Measurements from ENCODE around the gene VPS37B.
A peak's percentile ranks its signal among the peaks of the same experiment; 100 is the strongest.

VPS37B gene

DNA sequence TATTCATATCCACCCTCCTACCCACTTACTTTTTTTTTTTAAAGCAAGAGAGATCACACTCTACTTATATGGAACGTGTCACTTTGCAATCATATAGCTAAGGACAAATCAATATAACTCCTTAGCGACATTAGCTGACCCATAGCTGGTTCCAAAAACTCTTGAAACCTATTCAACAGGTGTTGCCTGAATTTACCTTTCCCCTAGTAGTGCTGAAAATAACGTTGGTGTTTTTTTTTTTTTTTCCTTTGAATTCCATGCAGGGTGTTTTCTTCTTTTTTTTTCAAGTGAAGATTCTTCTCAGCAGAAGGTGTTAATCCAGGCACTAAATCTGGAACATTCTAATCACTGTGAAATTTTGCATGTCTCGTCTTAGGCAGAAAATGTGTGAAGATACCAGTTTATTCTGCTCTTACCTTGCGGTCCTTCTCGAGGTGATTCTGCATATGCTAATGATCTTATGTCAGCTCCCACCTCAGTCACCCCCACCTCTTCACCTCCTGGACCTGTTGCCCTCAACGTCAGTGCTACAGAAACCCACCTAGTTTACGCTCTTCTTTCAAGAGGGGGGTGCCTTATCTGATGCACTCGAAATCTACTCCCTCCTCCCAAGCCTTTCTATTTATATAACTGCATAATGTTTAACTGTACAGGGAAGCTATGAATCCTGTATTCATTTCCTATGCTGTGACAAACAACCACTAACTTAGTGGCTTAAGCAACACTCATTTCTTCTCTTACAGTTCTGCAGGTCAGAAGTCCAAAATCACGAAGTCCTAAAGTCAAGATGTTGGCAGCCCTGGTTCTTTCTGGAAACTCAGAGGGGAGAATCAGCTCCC is 7.1 kb upstream of the VPS37B start:
- Histone ChIP-seq H3K4me3 (replicated peaks; ENCODE audit: insufficient read depth, low read length) (no peak overlapping the region), H3K27me3 (ENCODE audit: insufficient read depth, poor library complexity, severe bottlenecking) (no peaks in the 10 kb centered on the region), H3K27ac (replicated peaks) (no peak overlapping the region)
- no peak for DNase-seq (ENCODE audit: low read depth in 1 of 2, low spot score in 1 of 2)
- no peak for TF ChIP-seq POLR2AphosphoS5 (IDR thresholded peaks at IDR 0.05; ENCODE audit: low read depth)

DNA sequence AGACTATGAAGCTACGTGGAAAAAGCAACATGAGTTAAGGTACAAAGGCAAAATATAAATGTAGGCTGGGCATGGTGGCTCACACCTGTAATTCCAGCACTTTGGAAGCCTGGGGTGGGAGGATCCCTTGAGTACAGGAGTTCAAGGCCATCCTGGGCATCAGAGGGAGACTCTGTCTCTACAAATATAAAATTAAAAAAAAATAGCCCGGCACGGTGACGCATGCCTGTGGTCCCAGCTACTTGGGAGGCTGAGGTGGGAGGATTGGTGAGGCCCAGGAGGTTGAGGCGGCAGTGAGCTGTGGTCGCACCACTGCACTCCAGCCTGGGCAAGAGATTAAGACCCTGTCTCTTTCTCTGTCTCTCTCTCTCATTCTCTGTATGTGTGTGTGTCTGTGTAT is 4.0 kb upstream of the VPS37B start:
- TF ChIP-seq POLR2AphosphoS5 (IDR thresholded peaks at IDR 0.05; ENCODE audit: low read depth): no peak
- no peak for TF ChIP-seq GABPA (IDR thresholded peaks at IDR 0.05; ENCODE audit: low read depth)
- TF ChIP-seq, protein P1, sequence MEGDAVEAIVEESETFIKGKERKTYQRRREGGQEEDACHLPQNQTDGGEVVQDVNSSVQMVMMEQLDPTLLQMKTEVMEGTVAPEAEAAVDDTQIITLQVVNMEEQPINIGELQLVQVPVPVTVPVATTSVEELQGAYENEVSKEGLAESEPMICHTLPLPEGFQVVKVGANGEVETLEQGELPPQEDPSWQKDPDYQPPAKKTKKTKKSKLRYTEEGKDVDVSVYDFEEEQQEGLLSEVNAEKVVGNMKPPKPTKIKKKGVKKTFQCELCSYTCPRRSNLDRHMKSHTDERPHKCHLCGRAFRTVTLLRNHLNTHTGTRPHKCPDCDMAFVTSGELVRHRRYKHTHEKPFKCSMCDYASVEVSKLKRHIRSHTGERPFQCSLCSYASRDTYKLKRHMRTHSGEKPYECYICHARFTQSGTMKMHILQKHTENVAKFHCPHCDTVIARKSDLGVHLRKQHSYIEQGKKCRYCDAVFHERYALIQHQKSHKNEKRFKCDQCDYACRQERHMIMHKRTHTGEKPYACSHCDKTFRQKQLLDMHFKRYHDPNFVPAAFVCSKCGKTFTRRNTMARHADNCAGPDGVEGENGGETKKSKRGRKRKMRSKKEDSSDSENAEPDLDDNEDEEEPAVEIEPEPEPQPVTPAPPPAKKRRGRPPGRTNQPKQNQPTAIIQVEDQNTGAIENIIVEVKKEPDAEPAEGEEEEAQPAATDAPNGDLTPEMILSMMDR (IDR thresholded peaks at IDR 0.05; ENCODE audit: insufficient read depth, low read length): no peak
- no peak for TF ChIP-seq SPI1 (IDR thresholded peaks at IDR 0.05; ENCODE audit: borderline replicate concordance, low read depth)
- Histone ChIP-seq H3K4me3 (replicated peaks; ENCODE audit: insufficient read depth, low read length) (no peak overlapping the region), H3K27ac (replicated peaks) (no peak overlapping the region), H3K27me3 (ENCODE audit: insufficient read depth, poor library complexity, severe bottlenecking) (no peaks in the 10 kb centered on the region)
- no peak for DNase-seq (ENCODE audit: low read depth in 1 of 2, low spot score in 1 of 2)

DNA sequence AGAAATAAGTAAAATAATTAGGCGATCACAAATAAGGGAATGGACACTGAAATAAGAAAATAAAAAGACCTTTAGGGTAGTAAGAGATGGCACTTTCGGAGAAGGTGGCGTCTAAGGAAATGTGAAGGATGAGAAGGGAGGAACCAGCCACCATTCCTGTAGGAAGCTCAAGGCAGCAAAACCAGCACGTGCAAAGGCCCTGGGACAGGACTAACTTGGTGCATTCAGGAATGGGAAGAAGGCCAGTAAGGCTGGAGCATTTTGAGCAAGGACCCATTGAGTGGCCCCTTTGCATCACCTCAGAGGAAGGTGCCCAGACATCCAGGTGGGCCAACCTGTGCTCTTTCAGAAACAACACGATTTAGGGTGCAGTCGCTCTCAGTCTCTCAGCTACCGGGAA is 738 bp upstream of the VPS37B start:
- Histone ChIP-seq H3K27me3 (ENCODE audit: insufficient read depth, poor library complexity, severe bottlenecking) (no peaks in the 10 kb centered on the region), H3K27ac (replicated peaks) (no peak overlapping the region), H3K4me3 (replicated peaks; ENCODE audit: insufficient read depth, low read length) (no peak overlapping the region)
- no peak for TF ChIP-seq GABPA (IDR thresholded peaks at IDR 0.05; ENCODE audit: low read depth)
- TF ChIP-seq, protein P1 (IDR thresholded peaks at IDR 0.05; ENCODE audit: insufficient read depth, low read length): no peak
- TF ChIP-seq POLR2AphosphoS5 (IDR thresholded peaks at IDR 0.05; ENCODE audit: low read depth): no peak
- TF ChIP-seq SPI1 (IDR thresholded peaks at IDR 0.05; ENCODE audit: borderline replicate concordance, low read depth): no peak
- TF ChIP-seq, protein P2, sequence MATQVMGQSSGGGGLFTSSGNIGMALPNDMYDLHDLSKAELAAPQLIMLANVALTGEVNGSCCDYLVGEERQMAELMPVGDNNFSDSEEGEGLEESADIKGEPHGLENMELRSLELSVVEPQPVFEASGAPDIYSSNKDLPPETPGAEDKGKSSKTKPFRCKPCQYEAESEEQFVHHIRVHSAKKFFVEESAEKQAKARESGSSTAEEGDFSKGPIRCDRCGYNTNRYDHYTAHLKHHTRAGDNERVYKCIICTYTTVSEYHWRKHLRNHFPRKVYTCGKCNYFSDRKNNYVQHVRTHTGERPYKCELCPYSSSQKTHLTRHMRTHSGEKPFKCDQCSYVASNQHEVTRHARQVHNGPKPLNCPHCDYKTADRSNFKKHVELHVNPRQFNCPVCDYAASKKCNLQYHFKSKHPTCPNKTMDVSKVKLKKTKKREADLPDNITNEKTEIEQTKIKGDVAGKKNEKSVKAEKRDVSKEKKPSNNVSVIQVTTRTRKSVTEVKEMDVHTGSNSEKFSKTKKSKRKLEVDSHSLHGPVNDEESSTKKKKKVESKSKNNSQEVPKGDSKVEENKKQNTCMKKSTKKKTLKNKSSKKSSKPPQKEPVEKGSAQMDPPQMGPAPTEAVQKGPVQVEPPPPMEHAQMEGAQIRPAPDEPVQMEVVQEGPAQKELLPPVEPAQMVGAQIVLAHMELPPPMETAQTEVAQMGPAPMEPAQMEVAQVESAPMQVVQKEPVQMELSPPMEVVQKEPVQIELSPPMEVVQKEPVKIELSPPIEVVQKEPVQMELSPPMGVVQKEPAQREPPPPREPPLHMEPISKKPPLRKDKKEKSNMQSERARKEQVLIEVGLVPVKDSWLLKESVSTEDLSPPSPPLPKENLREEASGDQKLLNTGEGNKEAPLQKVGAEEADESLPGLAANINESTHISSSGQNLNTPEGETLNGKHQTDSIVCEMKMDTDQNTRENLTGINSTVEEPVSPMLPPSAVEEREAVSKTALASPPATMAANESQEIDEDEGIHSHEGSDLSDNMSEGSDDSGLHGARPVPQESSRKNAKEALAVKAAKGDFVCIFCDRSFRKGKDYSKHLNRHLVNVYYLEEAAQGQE (IDR thresholded peaks at IDR 0.05; ENCODE audit: insufficient replicate concordance, low read depth): no peak
- DNase-seq (ENCODE audit: low read depth in 1 of 2, low spot score in 1 of 2): no peak

DNA sequence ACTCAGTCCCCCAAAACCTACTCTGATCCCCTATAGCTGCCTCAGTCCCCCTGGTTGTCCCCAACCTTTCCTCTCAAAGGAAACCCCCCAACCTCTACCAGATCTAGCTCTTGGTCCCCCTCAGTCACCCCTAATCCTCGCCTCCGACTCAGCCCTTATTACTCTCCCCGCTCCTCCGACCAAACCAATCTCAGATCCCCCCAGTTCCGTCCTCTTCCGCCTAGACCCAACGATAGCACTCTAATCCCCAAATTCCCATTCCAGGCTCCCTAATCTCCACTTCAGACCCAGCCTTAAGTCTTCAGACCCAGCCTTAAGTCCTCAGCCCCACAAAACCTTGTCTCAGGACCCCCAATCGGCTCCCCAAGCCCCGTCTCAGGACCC is 612 bp downstream of the VPS37B start:
- H3K27me3 ChIP-seq (ENCODE audit: insufficient read depth, poor library complexity, severe bottlenecking): no peaks in the 10 kb centered on the region
- H3K4me3 ChIP-seq (replicated peaks; ENCODE audit: insufficient read depth, low read length): peak overlapping the region; percentile 73
- TF ChIP-seq, protein P1 (IDR thresholded peaks at IDR 0.05; ENCODE audit: insufficient read depth, low read length): no peak
- TF ChIP-seq GABPA (IDR thresholded peaks at IDR 0.05; ENCODE audit: low read depth) (no peak), POLR2AphosphoS5 (IDR thresholded peaks at IDR 0.05; ENCODE audit: low read depth) (no peak), SPI1 (IDR thresholded peaks at IDR 0.05; ENCODE audit: borderline replicate concordance, low read depth) (no peak)
- TF ChIP-seq, protein P2 (IDR thresholded peaks at IDR 0.05; ENCODE audit: insufficient replicate concordance, low read depth): no peak
- H3K27ac ChIP-seq (replicated peaks): peak overlapping the region; percentile 66
- no peak for DNase-seq (ENCODE audit: low read depth in 1 of 2, low spot score in 1 of 2)
